PFSK-1 (cell line): ENCODE results near the gene CACNA1C.

Experiments
- FOXP2 ChIP-seq: optimal IDR thresholded peaks from 2 replicates; pipeline ENCODE3; 2011; ENCODE audit warnings: borderline replicate concordance, control low read depth, inconsistent platforms; ENCODE audit not compliant: insufficient read depth; ENCODE audit errors: extremely low read length, extremely low read depth
- POLR2AphosphoS5 ChIP-seq: IDR thresholded peaks from 2 replicates; pipeline ENCODE4 v1.6.1; 2012; ENCODE audit warnings: low read depth, mild to moderate bottlenecking, control low read depth, low read length, moderate library complexity
- REST ChIP-seq, 2 experiments: IDR thresholded peaks; 2 replicates each; pipeline versions ENCODE4 v1.6.1 to v1.8.0; 2011 to 2012; ENCODE audit warnings: low read depth in 2 of 2, low read length in 2 of 2, control low read depth in 1 of 2, inconsistent platforms in 1 of 2, mild to moderate bottlenecking in 1 of 2, moderate library complexity in 1 of 2; ENCODE audit not compliant: insufficient read depth in 1 of 2
- SIN3A ChIP-seq: IDR thresholded peaks from 2 replicates; pipeline ENCODE4 v1.6.1; 2012; ENCODE audit warnings: mild to moderate bottlenecking, low read length, moderate library complexity, borderline replicate concordance; ENCODE audit not compliant: insufficient read depth
- TAF1 ChIP-seq: IDR thresholded peaks from 2 replicates; pipeline ENCODE4 v1.6.1; 2012; ENCODE audit warnings: low read length, control low read depth, borderline replicate concordance; ENCODE audit not compliant: insufficient read depth

CACNA1C gene

GRCh38 chr12:2208837-2209635 is 156.2 kb downstream of the CACNA1C start:
- no peak for TF ChIP-seq SIN3A

GRCh38 chr12:2211119-2211518 is 158.3 kb downstream of the CACNA1C start:
- TF ChIP-seq TAF1 (no peak), SIN3A (no peak), REST (IDR thresholded peaks at IDR 0.05; ENCODE audit: insufficient read depth in 1 of 2, low read depth in 2 of 2, low read length in 2 of 2) (no peak), FOXP2 (no peak)

GRCh38 chr12:2212537-2212936 is 159.8 kb downstream of the CACNA1C start:
- TF ChIP-seq REST (IDR thresholded peaks at IDR 0.05; ENCODE audit: insufficient read depth in 1 of 2, low read depth in 2 of 2, low read length in 2 of 2) = no peak
- TF ChIP-seq FOXP2 = no peak
- no peak for TF ChIP-seq SIN3A
- TF ChIP-seq TAF1 = no peak
- TF ChIP-seq POLR2AphosphoS5 = no peak

- TF ChIP-seq REST (IDR thresholded peaks at IDR 0.05; ENCODE audit: insufficient read depth in 1 of 2, low read depth in 2 of 2, low read length in 2 of 2) = 0 out of 4 replicates have a peak, but pooled peaks of 1 of the 2 experiments have one; percentile 28
- TF ChIP-seq FOXP2 = peak; percentile 30
- TF ChIP-seq TAF1 = no peak
- TF ChIP-seq POLR2AphosphoS5 = no peak
- TF ChIP-seq SIN3A = no peak
Observed at GRCh38 chr12:2212971-2213869, 160.4 kb downstream of the CACNA1C start.

GRCh38 chr12:2214411-2214810 is 161.6 kb downstream of the CACNA1C start:
- TF ChIP-seq TAF1 = no peak
- TF ChIP-seq SIN3A = no peak
- TF ChIP-seq FOXP2 = no peak
- TF ChIP-seq POLR2AphosphoS5 = no peak
- TF ChIP-seq REST (IDR thresholded peaks at IDR 0.05; ENCODE audit: insufficient read depth in 1 of 2, low read depth in 2 of 2, low read length in 2 of 2) = no peak
